LNCaP clone FGC (cell line): ENCODE data around the gene ADCY4.
A peak's percentile ranks its signal among the peaks of the same experiment; 100 is the strongest.

Experiments
- DNase-seq: peaks from one replicate; pipeline ENCODE4 v3.0.0-alpha.2; 2011; ENCODE audit warnings: low read depth
- H3K4me3 ChIP-seq: 2 replicates; pipeline ENCODE4 v1.5.1; 2011; ENCODE audit warnings: mild to moderate bottlenecking, low read depth, low read length, control low read depth
- TF ChIP-seq, protein P1 (sequence below): IDR thresholded peaks from 2 replicates; pipeline ENCODE4 v1.5.1; 2012; ENCODE audit warnings: mild to moderate bottlenecking; ENCODE audit not compliant: control insufficient read depth, insufficient read depth; ENCODE audit errors: extremely low read depth

ADCY4 gene

DNA sequence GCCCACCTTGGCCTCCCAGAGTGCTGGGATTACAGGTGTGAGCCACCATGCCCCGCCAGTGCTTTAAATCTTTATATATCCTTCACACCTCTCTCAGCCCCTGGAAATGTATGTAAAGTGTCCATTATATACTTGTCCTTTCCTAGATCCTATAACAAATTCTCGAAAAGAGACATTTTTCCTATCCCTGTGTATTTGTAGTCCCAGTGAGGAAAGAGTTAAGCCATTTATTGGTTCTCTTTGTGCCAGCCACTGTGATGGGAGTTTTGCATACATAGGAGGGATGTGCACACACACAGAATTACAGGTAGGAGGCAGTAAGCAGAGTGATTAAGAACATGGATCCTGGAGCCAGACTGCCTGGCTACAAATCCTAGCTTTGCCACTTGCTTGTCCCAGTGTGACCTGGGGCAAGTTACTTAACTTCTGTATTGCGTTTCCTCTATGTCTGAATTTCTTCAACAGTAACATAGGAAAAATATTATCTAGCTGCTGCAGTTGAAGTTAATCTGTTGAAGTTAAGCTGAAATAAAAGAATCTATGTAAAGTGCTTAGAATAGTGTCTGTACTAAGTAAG lies 61.4 kb downstream of the ADCY4 start:
- DNase-seq, result peak; percentile 30
- TF ChIP-seq, protein P1, sequence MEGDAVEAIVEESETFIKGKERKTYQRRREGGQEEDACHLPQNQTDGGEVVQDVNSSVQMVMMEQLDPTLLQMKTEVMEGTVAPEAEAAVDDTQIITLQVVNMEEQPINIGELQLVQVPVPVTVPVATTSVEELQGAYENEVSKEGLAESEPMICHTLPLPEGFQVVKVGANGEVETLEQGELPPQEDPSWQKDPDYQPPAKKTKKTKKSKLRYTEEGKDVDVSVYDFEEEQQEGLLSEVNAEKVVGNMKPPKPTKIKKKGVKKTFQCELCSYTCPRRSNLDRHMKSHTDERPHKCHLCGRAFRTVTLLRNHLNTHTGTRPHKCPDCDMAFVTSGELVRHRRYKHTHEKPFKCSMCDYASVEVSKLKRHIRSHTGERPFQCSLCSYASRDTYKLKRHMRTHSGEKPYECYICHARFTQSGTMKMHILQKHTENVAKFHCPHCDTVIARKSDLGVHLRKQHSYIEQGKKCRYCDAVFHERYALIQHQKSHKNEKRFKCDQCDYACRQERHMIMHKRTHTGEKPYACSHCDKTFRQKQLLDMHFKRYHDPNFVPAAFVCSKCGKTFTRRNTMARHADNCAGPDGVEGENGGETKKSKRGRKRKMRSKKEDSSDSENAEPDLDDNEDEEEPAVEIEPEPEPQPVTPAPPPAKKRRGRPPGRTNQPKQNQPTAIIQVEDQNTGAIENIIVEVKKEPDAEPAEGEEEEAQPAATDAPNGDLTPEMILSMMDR, result peak; percentile 43

DNA sequence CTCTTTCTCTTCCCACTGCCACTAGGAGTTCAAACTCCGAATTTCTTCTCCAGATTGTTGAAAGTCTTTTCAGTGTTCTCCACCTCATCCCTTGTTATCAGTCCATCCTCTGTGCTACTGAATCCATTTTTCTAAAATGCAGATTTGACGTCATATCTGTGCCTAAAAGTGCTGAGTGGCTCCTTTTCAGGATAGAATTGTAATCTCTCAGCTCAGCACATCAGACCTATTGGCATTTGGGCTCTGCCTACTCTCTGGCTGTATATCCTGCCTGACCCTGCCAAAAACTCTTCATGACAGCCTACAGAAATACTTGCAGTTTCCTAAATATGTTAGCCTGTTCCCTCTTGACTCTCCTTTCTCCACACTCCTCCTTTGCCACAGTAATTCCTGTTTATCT lies 62.4 kb downstream of the ADCY4 start:
- DNase-seq, result no peak
- no peak overlapping the region for H3K4me3 ChIP-seq
- TF ChIP-seq, protein P1, result no peak

More for the DNA sequence above, 61.4 kb downstream of the ADCY4 start:
- H3K4me3 ChIP-seq, result no peak overlapping the region

DNA sequence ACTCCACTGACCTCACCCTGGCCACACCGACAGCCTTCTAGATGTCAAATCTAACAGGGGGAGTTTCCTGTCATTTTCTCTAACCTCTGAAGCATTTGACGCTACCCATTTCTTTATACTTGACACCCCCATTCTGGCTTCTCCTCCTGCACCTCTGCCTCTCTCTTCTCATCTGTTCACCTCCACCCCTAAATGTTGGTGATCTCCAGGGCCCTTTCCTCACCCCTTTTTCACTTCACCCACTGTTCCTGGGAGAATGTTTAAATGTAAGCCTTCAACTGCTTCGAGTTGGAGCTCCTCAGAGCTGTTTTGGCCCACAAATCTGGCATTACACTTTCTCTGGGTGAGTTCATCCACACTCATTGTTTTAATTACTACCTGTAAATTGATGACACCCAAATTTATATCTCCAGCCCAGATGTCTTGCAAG lies 63.0 kb downstream of the ADCY4 start:
- DNase-seq, result no peak
- peak overlapping the region; percentile 89 for H3K4me3 ChIP-seq
- TF ChIP-seq, protein P1, result no peak

DNA sequence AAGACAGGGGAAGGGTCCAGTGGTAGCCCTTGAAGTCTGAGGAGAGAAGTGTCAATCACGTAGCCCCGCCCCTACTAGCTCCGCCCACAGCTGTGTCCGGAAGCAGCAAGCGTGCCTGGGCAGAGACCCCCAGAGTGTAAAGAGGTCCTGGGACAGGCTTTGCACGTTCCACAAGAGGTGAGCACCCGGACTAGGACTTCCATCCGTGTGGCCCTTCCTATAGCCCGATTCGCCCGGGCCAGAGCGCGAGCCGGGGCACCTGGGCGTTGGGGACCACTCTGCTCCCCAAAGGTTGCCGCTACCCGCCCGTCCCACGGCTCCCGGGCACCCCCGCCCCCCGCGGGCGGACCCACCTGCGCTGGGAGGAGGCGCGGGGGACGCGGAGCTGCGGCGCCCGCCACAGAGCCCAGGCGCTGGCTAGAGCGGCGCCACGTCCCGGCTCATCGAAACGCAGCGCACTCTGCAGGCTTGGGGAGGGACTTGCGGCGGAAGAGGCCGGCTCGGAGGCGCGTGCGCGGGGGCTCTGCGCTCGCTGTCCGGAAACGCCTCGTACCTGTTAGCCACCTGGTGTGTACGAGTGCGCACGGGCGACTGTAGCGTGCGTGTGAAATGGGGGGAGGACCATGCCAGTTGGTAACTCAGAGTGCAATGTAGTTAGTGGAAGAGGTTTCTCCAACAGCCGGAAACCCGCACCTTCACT lies 63.6 kb downstream of the ADCY4 start, which contains the start of gene RABGGTA:
RABGGTA (minus strand) TSS at position 464 of the 700 bp plus-strand sequence. CDS start 482 bp downstream, outside the sequence.
- TF ChIP-seq, protein P1, result peak; percentile 97
- peak; percentile 75 for DNase-seq
- H3K4me3 ChIP-seq, result peak within 1 kb of the TSS; percentile 89

DNA sequence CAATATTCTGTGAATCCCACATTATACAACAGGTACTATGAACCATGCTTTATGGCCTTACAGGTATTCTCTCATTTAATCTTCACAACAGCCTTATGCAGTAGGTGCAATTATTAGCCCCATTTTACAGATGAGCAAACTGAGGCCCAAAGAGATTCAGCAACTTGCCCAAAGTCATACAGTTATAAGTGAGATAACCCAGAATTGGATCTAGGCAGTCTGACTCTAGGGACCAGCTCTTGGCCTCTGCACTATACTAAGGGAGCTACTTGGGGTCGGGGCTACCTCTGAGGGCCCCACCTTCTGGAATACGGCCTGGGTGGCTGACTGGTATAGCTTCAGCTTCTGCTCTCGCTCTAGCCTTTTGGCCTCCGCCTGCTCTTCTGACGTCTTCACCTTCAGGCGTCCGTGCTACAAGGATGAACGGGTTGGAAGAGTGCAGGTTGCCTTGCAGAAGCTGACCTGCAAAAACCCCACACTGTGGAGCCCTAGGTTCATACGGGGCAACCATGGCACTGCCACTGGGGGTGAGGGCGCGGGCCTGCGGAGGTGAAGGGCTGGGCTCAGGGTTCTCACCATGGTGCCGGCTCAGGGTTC lies 64.2 kb downstream of the ADCY4 start:
- no peak for DNase-seq
- H3K4me3 ChIP-seq, result peak overlapping the region; percentile 89
- TF ChIP-seq, protein P1, result no peak

DNA sequence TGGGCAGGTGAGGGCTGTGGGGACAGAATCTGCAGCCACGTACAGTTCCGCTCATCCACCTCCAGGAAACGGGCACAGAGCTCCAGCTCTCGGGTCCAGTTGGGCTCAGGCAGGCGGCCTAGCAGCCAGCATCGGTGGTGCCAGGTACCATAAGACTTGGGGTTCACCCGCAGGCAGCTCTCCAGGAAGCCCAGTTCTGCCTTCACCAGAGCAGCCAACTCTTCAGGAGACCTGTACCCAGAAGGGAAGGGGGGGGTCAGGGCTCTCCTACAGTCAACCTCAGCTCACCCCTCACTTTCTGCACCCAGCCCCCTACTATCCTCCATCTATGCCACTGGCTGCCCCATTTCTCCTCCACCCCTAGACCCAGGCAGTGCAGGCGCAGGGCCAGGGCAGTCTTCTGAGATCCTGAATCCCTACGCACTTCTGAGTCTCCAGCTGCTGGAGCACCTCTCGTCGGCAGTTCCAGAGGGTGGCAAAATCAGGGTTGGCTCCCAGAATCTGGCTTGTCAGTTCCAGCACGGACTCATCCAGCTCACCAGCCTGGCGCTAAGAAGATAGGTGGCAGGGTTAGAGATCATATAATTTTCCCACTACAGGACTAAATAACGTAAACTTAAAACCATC lies 64.8 kb downstream of the ADCY4 start:
- DNase-seq, result no peak
- H3K4me3 ChIP-seq, result no peak overlapping the region
- TF ChIP-seq, protein P1, result no peak
